Heart left ventricle (tissue), 16 donors: ENCODE data around the gene IL12RB2. TPM values are rescaled to one million over a fixed set of nuclear protein-coding genes. Genes with fewer than 3 reads are reported as not detected.

Experiments
- ATAC-seq, 4 donors: fragments of 200-7000 bp; cut with Tn5 transposase; one replicate each; pipeline ENCODE4 v1.9.1; 2020 to 2022; ENCODE audit warnings: moderate library complexity in 4 of 4, mild to moderate bottlenecking in 3 of 4, moderate number of reproducible peaks in 1 of 4
- DNase-seq, 5 donors: peaks; one replicate each; pipeline ENCODE4 v3.0.0-alpha.2; 2020
- H3K27ac ChIP-seq, 12 donors: fragments of 200-600 bp; sonication (generic) in 4 of 12; one replicate each; pipeline versions ENCODE4 v1.5.0 to v1.8.0; 2016 to 2022; ENCODE audit warnings: mild to moderate bottlenecking in 2 of 12
- H3K27me3 ChIP-seq, 9 donors: fragments of 200-600 bp; sonication (generic) in 2 of 9; one replicate each; pipeline versions ENCODE4 v1.5.1 to v1.8.0; 2016 to 2022; ENCODE audit warnings: mild to moderate bottlenecking in 3 of 9
- H3K36me3 ChIP-seq, 9 donors: fragments of 200-600 bp; sonication (generic) in 2 of 9; one replicate each; pipeline versions ENCODE4 v1.5.0 to v1.8.0; 2018 to 2022; ENCODE audit warnings: mild to moderate bottlenecking in 2 of 9
- H3K4me1 ChIP-seq, 12 donors: fragments of 200-600 bp; sonication (generic) in 4 of 12; one replicate each; pipeline versions ENCODE4 v1.5.0 to v1.8.0; 2016 to 2022; ENCODE audit warnings: mild to moderate bottlenecking in 3 of 12
- H3K4me3 ChIP-seq, 12 donors: fragments of 200-600 bp; sonication (generic) in 4 of 12; one replicate each; pipeline versions ENCODE4 v1.5.0 to v1.8.0; 2017 to 2022; ENCODE audit warnings: mild to moderate bottlenecking in 9 of 12, moderate library complexity in 4 of 12
- H3K9me3 ChIP-seq, 12 donors: fragments of 200-600 bp; sonication (generic) in 4 of 12; one replicate each; pipeline versions ENCODE4 v1.5.0 to v1.8.0; 2016 to 2022; ENCODE audit warnings: mild to moderate bottlenecking in 1 of 12
- POLR2A ChIP-seq, 2 donors: fragments of 450-650 bp; IDR thresholded peaks; one replicate each; pipeline ENCODE4 v1.6.1; 2017; ENCODE audit warnings: antibody characterized with exemption in 2 of 2, mild to moderate bottlenecking in 2 of 2, moderate library complexity in 2 of 2
- WGBS, 4 donors: extraction: QIAGEN DNeasy Blood & Tissue Kit in 2 of 4; methylation state at CpG; one replicate each; pipeline versions ENCODE4 v1.1.5 to v1.1.7; 2013 to 2018; 5-methylcytosine and 5-hydroxymethylcytosine counted together
- intact Hi-C, 10 donors: fragments of 100-400 bp; cut with DNase I; formaldehyde crosslinking; loops; one replicate each; pipeline versions ENCODE4 v1.11.1 to v1.14.2; 2022
- polyA plus RNA-seq, 2 donors: library from polyadenylated mRNA; stranded (reverse); fragments of 200-250 nt; gene quantifications; one replicate each; pipeline ENCODE4 v1.2.3, GENCODE V29; 2013
- total RNA-seq, 9 donors: library from RNA; depleted of rRNA in 2 of 9; stranded (reverse); fragments of >200 nt in 2 of 9; fragmentation: NEBNext Ultra II Directional in 3 of 9; extraction: Animal tissue kit (Norgen Biotek cat#: 25700) in 3 of 9; gene quantifications; one replicate each; pipeline versions ENCODE4 v1.1.0 to v1.2.4, GENCODE V29; 2016 to 2023
- TF ChIP-seq, protein P1 (sequence below), 12 donors: fragments of 200-600 bp; sonication (generic) in 4 of 12; IDR thresholded peaks; one replicate each; pipeline versions ENCODE4 v1.5.0 to v1.8.0; 2018 to 2022; ENCODE audit warnings: antibody characterized with exemption in 12 of 12, mild to moderate bottlenecking in 5 of 12
- donor health status: ischemic (EF 13 %, LVEDD 7.1; RV severe dilation, severe dysfunction).
- donor health status: healthy with polysubstance abuse.
- donor health status: DM: no; HTN: yes; CAD: no.
- donor health status: DM: no; HTN: no; CAD: no.
- donor health status: ischemic (EF 25% LVEDD 6.9; RV normal size, moderate dysfunction).
- donor health status: ischemic (EF 25% LVEDD 5.7; RV mildly dilated, moderate dysfunction).
- donor health status: healthy.
- donor health status: DM: yes; HTN: yes; CAD: no.
- donor health status: ischemic (EF 35%, LVEDD 5.7; RV mildly dilated, moderate dysfunction).
- donor health status: nonischemic (EF 11% LVEDD 7.7; RV severe dilation, severe dysfunction).
- donor health status: DM: yes; HTN: yes; CAD: no.
- donor health status: PGD.
- donor health status: ischemic (EF 29% LVEDD 5.4; RV normal size, mild dysfunction).
- donor health status: nonischemic (EF 23%, LVEDD 6.1; RV moderate dilation, normal function).

Gene IL12RB2
- total and polyA plus RNA-seq, 11 donors: 0.04 to 1.9 (median 0.36) TPM; not detected in 2

DNA sequence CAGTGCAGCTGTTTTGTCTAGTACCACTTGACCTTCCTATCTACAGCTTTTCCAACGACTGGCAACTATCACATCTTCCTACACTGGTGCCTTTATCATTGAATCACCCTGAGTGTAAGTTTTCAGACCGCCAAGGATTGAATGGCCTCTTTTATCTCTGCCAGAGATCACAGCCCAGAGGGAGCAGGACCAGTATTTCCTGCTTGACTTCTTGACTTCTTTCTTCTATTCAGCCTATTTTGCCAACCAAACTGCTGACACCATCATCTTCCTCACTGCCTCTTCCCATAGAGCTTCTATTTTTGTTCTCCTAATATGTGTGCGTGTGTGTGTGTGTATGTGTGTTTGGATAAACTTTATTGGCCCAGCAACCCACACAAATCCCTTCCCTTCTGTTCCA lies 68.7 kb downstream of the IL12RB2 start:
- no peak for TF ChIP-seq POLR2A (IDR thresholded peaks at IDR 0.05)
- TF ChIP-seq, protein P1, sequence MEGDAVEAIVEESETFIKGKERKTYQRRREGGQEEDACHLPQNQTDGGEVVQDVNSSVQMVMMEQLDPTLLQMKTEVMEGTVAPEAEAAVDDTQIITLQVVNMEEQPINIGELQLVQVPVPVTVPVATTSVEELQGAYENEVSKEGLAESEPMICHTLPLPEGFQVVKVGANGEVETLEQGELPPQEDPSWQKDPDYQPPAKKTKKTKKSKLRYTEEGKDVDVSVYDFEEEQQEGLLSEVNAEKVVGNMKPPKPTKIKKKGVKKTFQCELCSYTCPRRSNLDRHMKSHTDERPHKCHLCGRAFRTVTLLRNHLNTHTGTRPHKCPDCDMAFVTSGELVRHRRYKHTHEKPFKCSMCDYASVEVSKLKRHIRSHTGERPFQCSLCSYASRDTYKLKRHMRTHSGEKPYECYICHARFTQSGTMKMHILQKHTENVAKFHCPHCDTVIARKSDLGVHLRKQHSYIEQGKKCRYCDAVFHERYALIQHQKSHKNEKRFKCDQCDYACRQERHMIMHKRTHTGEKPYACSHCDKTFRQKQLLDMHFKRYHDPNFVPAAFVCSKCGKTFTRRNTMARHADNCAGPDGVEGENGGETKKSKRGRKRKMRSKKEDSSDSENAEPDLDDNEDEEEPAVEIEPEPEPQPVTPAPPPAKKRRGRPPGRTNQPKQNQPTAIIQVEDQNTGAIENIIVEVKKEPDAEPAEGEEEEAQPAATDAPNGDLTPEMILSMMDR (IDR thresholded peaks at IDR 0.05): no peak
- DNase-seq: no peak
- Histone ChIP-seq H3K27ac (no peak overlapping the region), H3K4me3 (no peak overlapping the region), H3K9me3 (peaks cover 0 to 3% (median 0%) of the 10 kb centered on the region in 12 donors), H3K36me3 (no peaks in the 10 kb centered on the region), H3K4me1 (no peaks in the 10 kb centered on the region), H3K27me3 (no peaks in the 10 kb centered on the region)
- intact Hi-C loops: no loop called here
- no peak for ATAC-seq
- WGBS, 4 donors: 25 to 46% (median 40%) methylated on average over 3 of the region's 3 CpGs

DNA sequence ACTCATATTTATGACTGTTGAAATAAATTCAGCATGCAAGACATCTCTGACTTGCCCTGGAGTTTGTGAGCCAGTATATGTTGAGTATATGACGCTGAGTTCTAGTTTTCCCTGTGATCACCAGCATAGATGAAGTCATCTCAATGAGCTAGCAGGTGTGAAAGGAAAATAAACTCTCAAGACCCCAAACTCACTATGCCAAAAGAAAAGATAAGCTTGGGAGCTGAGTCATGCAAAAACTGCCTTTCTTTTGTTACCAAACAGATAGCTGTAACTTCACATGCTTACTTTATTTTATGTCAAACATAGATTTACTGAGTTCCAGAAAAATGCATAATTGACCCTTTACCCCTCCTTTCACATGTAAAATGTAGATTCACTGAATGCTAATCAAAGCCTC lies 69.6 kb downstream of the IL12RB2 start:
- intact Hi-C loops: no loop called here
- H3K27ac ChIP-seq: no peak overlapping the region

GRCh38 chr1:67381154-67381553 lies 73.5 kb downstream of the IL12RB2 start:
- Histone ChIP-seq H3K4me1 (no peaks in the 10 kb centered on the region), H3K4me3 (no peak overlapping the region), H3K27me3 (no peaks in the 10 kb centered on the region), H3K36me3 (no peaks in the 10 kb centered on the region), H3K27ac (no peak overlapping the region), H3K9me3 (peaks cover 0 to 18% (median 5%) of the 10 kb centered on the region in 12 donors)
- peak in 3 of 4 donors; percentile 14 to 71 (median 25) for ATAC-seq
- intact Hi-C loops: no loop called here
- TF ChIP-seq, protein P1 (IDR thresholded peaks at IDR 0.05): no peak
- no peak for TF ChIP-seq POLR2A (IDR thresholded peaks at IDR 0.05)
- DNase-seq: no peak
- 45 to 60% (median 55%) methylated on average over 4 of the region's 4 CpGs for WGBS, 4 donors

More for the DNA sequence above, 69.6 kb downstream of the IL12RB2 start:
- no peak overlapping the region for H3K4me3 ChIP-seq
- ATAC-seq: no peak
- DNase-seq: no peak
- WGBS, 4 donors: 85 to 96% (median 93%) methylated on average over 1 of the region's 1 CpG
- no peaks in the 10 kb centered on the region for H3K27me3 ChIP-seq
- H3K9me3 ChIP-seq: peaks cover 0 to 3% (median 0%) of the 10 kb centered on the region in 12 donors
- H3K4me1 ChIP-seq: no peaks in the 10 kb centered on the region
- H3K36me3 ChIP-seq: no peaks in the 10 kb centered on the region
- TF ChIP-seq, protein P1 (IDR thresholded peaks at IDR 0.05): no peak
- TF ChIP-seq POLR2A (IDR thresholded peaks at IDR 0.05): no peak

DNA sequence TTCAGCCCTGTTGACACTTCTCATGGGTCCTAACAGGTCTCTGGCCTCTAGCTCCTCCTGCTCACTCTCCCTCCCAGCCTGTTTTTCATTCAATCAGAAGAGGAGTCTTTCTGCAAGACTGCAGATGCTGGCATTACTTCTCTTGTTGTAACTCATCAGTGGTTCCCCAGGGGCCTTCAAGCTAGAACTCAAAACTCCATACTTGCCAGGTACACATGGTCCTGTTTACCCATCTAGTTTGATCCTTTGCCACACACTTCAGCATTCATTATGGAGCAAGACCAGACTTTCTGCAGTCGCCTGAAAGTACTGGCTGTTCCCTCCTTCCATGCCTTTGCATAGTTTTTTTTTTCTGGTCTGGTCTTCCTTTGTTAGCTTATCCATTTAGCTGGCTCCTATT lies 74.6 kb downstream of the IL12RB2 start:
- TF ChIP-seq, protein P1 (IDR thresholded peaks at IDR 0.05): no peak
- TF ChIP-seq POLR2A (IDR thresholded peaks at IDR 0.05): no peak
- Histone ChIP-seq H3K4me1 (no peaks in the 10 kb centered on the region), H3K27me3 (no peaks in the 10 kb centered on the region), H3K27ac (no peak overlapping the region), H3K4me3 (no peak overlapping the region), H3K9me3 (peaks cover 0 to 18% (median 5%) of the 10 kb centered on the region in 12 donors), H3K36me3 (no peaks in the 10 kb centered on the region)
- ATAC-seq (peak in 1 of 4 donors; percentile 24), DNase-seq (no peak)
- 68 to 85% (median 81%) methylated on average over 1 of the region's 1 CpG for WGBS, 4 donors
- intact Hi-C loops: no loop called here
